ENCODE results near the gene IL17D.
"Not testable (repeated sequence)": the region's sequence is repeated elsewhere in the genome, so short reads cannot be mapped to it uniquely, and the experiment has no call there.

IL17D gene

GRCh38 chr13:20719783-20720182 lies 16.3 kb downstream of the IL17D start:
- DNase-seq (ENCODE audit: low spot score) = no peak

GRCh38 chr13:20720499-20720898 lies 17.0 kb downstream of the IL17D start:
- DNase-seq (ENCODE audit: low spot score) = no peak

- no peak for DNase-seq (ENCODE audit: low spot score)
Measured at GRCh38 chr13:20721058-20721453, 17.6 kb downstream of the IL17D start.

GRCh38 chr13:20721454-20722357 lies 18.2 kb downstream of the IL17D start:
- no peak for DNase-seq (ENCODE audit: low spot score)

- no peak for DNase-seq (ENCODE audit: low spot score)
Measured at GRCh38 chr13:20727856-20728255, 24.4 kb downstream of the IL17D start.

- no peak for DNase-seq (ENCODE audit: low spot score)
Measured at GRCh38 chr13:20728579-20729311, 25.2 kb downstream of the IL17D start.

GRCh38 chr13:20729633-20730585 lies 26.4 kb downstream of the IL17D start:
- DNase-seq (ENCODE audit: low spot score) = no peak

- no peak for DNase-seq (ENCODE audit: low spot score)
Measured at GRCh38 chr13:20738616-20739015, 35.1 kb downstream of the IL17D start.

- DNase-seq (ENCODE audit: low spot score) = no peak
Measured at GRCh38 chr13:20740021-20740420, 36.5 kb downstream of the IL17D start.

- not testable (repeated sequence) for DNase-seq (ENCODE audit: low spot score)
Measured at GRCh38 chr13:20743830-20744404, 40.4 kb downstream of the IL17D start.

GRCh38 chr13:20749377-20749776 lies 45.9 kb downstream of the IL17D start:
- DNase-seq (ENCODE audit: low spot score) = no peak

GRCh38 chr13:20754009-20754408 lies 50.5 kb downstream of the IL17D start:
- no peak for DNase-seq (ENCODE audit: low spot score)

GRCh38 chr13:20760872-20761271 lies 57.4 kb downstream of the IL17D start:
- DNase-seq (ENCODE audit: low spot score) = no peak

- no peak for DNase-seq (ENCODE audit: low spot score)
Measured at GRCh38 chr13:20767309-20767943, 63.9 kb downstream of the IL17D start.

- DNase-seq (ENCODE audit: low spot score) = no peak
Measured at GRCh38 chr13:20769091-20769490, 65.6 kb downstream of the IL17D start.

- DNase-seq (ENCODE audit: low spot score) = no peak
Measured at GRCh38 chr13:20769834-20770233, 66.3 kb downstream of the IL17D start.
